GM12801 (cell line): ENCODE results near the gene ASXL3.

Experiments used
- TF ChIP-seq, protein P1 (sequence below): IDR thresholded peaks from one replicate; pipeline ENCODE4 v1.5.1; 2011; ENCODE audit warnings: control low read depth; ENCODE audit not compliant: insufficient read length; ENCODE audit errors: extremely low read depth

Gene ASXL3

DNA sequence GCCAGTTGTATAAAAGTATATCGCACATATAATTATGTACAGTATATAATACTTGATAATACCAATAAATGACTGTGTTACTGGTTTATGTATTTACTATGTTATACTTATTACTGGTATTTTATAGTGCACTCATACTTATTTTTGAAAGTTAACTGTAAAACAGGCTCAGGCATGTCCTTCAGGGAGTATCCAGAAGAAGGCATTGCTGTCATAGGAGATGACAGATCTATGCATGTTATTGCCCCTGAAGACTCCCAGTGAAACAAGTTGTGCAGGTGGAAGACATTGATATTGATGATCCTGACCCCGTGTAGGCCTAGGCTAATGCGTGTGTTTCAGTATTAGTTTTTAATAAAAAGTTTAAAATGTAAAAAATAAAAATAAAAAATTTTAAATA, 20.3 kb upstream of the ASXL3 start:
- TF ChIP-seq, protein P1, sequence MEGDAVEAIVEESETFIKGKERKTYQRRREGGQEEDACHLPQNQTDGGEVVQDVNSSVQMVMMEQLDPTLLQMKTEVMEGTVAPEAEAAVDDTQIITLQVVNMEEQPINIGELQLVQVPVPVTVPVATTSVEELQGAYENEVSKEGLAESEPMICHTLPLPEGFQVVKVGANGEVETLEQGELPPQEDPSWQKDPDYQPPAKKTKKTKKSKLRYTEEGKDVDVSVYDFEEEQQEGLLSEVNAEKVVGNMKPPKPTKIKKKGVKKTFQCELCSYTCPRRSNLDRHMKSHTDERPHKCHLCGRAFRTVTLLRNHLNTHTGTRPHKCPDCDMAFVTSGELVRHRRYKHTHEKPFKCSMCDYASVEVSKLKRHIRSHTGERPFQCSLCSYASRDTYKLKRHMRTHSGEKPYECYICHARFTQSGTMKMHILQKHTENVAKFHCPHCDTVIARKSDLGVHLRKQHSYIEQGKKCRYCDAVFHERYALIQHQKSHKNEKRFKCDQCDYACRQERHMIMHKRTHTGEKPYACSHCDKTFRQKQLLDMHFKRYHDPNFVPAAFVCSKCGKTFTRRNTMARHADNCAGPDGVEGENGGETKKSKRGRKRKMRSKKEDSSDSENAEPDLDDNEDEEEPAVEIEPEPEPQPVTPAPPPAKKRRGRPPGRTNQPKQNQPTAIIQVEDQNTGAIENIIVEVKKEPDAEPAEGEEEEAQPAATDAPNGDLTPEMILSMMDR = no peak

DNA sequence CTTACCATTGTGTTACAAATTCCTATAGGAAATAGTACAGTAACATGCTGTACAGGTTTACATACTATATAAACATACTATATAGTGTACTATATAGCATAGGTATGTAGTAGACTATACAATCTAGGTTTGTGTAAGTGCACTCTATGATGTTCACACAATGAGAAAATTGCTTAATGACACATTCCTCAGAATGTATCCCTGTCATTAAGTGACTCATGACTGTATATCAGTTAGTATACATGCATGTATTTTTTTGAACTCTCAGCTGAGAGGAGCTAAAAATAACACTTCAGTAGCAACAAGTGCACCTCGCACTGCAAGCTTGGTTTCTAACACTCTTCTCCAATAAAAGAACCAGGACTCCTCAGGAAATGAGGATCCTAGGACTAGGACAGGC, 19.5 kb upstream of the ASXL3 start:
- TF ChIP-seq, protein P1 = no peak

DNA sequence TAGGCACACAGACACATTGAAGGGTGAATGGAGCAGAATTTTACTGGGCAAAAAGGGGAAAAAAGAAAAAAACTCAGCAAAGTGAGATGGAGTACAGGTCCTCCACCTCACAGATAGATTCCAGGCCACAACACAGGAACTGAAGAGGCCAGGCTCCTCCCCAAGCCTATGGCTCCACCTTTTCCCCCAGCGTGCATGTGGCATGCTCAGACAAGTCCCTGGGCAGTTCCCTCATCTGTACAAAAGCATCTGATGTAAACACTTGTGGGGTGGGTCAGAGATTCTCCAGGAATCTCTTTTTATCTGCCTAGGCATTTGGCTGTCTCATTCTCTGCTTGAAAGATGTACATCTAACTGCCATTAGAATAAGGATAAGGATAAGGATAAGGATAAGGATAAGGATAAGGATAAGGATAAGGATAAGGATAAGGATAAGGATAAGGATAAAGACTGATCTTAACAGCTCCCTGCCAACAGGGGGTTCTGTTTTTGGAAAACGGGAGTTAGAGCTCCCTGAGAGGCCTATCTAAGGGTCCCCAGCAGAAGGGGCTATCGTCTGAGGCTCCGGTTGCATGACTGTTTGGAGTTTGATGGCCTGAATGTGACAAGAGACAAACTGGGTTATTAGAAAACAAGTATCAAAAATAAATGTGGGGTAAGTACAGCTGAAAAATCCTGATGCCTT, 17.2 kb upstream of the ASXL3 start:
- TF ChIP-seq, protein P1 = no peak

DNA sequence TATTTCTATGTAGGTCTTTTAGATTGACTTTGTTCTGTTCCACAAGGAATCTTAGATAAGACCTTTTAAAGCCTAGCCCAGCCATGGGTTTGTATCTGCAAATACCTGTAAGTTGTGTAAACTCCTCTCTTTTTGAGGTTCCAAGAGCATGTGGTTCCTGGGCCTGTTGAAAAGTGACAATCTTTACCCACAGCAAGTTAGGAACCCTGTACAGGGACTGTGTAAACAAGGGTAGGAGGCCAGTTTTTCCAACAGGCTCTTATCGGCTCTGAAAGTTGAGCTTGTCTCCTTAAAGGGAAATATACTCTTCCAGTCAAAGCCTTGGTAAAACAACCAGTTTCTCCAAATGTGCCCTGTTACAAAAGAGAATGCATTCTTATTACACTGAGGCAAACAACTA, 15.3 kb upstream of the ASXL3 start:
- TF ChIP-seq, protein P1 = no peak

DNA sequence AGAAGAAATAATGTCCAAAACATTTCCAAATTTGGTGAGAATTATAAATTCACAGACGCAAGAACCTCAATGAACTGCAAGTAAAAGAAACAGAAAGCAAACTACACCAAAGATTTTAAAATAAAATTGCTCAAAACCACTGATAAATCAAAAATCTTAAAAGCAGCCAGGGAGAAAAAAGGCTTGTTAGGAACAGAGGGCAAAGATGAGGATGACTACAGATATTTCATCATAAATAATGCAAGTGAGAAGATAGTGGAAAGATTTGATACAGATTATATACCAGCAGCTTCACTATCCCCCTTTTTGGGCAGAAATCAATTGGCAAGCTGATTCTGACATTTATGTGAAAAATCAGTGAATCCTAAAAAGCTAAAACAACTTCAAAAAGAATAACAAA, 10.3 kb upstream of the ASXL3 start:
- TF ChIP-seq, protein P1 = no peak

DNA sequence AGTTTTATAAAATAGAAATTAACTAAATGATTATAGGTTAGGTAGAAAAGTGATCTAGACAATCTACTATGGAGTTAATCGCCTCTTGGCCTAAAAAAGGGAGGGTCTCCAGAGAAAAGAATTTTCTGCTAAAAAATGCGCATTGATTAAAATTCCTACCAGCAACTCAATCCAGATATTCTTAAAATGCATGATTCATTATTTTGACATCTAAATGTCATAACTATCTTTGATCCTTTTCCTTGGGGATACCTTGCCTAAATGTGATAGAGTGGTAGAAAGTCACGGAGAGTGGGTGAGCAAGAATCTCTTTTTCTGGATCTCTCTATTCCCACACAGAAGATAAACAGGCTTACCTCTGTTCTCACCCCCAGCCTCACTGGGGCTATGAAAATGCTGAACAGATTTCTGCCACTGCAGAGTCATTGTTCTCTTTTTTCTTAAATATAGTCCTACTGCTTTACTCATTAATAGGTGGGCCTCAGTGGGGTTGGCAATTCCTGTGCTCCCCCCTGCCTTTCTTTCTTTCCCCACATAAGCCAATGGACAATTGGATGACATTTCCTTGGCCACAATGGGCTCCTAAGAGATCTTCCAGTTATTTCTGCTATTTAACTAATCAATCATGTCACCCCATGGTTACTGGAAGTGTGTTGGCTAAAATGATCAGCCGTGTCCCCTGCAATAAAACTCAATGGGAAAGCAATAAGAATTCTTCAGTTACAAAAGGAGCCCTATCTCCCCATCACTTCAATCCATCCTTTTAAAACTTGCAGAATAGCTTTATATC, 5.8 kb upstream of the ASXL3 start:
- TF ChIP-seq, protein P1 = no peak

DNA sequence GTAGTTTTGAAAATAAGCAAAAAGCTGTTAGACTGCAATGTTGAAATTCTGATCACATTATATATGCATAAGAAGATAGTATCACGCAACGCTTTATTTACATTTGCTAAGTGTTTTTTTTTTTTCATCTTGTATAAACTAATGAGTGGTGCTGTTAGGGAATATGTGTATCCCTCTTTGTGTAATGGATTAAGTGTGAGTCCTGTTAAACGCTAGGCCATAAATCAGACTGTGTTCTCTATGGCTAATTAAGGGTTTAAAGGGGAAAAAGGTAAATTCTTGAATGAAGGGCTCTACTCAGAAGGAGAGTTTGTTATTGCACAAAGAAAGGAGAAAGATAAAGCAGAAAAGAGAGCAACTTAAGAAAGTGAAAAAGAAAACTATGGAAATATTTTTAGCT, 4.8 kb upstream of the ASXL3 start:
- TF ChIP-seq, protein P1 = no peak
